K562 (cell line): ENCODE measurements around the gene TICAM1. TPM values are rescaled to one million over a fixed set of nuclear protein-coding genes. Genes with fewer than 3 reads are reported as not detected.

Source experiments
- ATF7 ChIP-seq: fragments of 450-650 bp; IDR thresholded peaks from 2 replicates; pipeline ENCODE4 v1.7.1; 2014; ENCODE audit warnings: mild to moderate bottlenecking, moderate library complexity
- CBX5 ChIP-seq: IDR thresholded peaks from 2 replicates; pipeline ENCODE4 v1.6.1; 2014; ENCODE audit warnings: low read depth, borderline replicate concordance
- CREB3 ChIP-seq: fragments of 450-650 bp; conservative IDR thresholded peaks from 2 replicates; pipeline ENCODE4 v1.6.1; 2016; ENCODE audit warnings: missing genetic modification characterization, low read depth, mild to moderate bottlenecking, missing compliant biosample characterization, moderate library complexity
- E4F1 ChIP-seq: fragments of 250-450 bp; sonication (Bioruptor Pico); IDR thresholded peaks from 2 replicates; pipeline ENCODE4 v1.5.0; 2021; ENCODE audit warnings: mild to moderate bottlenecking, borderline replicate concordance
- EWSR1 ChIP-seq: fragments of 450-650 bp; IDR thresholded peaks from 2 replicates; pipeline ENCODE4 v1.6.1; 2018; ENCODE audit warnings: borderline replicate concordance, mild to moderate bottlenecking, low read depth, moderate library complexity; ENCODE audit not compliant: partially characterized antibody
- HDAC1 ChIP-seq, 2 experiments: fragments of 450-650 bp; IDR thresholded peaks; 2 replicates each; pipeline ENCODE4 v1.6.1; 2016 to 2017; ENCODE audit warnings: inconsistent platforms in 1 of 2, mild to moderate bottlenecking in 1 of 2, moderate library complexity in 1 of 2
- MBD2 ChIP-seq: sonication (generic); IDR thresholded peaks from 2 replicates; pipeline ENCODE4 v1.6.1; 2016; ENCODE audit warnings: low read depth, borderline replicate concordance
- NBN ChIP-seq: fragments of 450-650 bp; IDR thresholded peaks from 2 replicates; pipeline ENCODE4 v1.6.1; 2016; ENCODE audit warnings: low read depth, mild to moderate bottlenecking
- NFE2L1 ChIP-seq: fragments of 450-650 bp; IDR thresholded peaks from 2 replicates; pipeline ENCODE4 v1.6.1; 2016; ENCODE audit warnings: missing genetic modification characterization, low read depth, mild to moderate bottlenecking, missing compliant biosample characterization, moderate library complexity, borderline replicate concordance
- NFXL1 ChIP-seq: fragments of 450-650 bp; formaldehyde crosslinking; IDR thresholded peaks from 2 replicates; pipeline ENCODE4 v1.4.0; 2021; ENCODE audit warnings: mild to moderate bottlenecking
- PATZ1 ChIP-seq: fragments of 250-450 bp; sonication (Bioruptor Pico); IDR thresholded peaks from 2 replicates; pipeline ENCODE4 v1.5.0; 2020; ENCODE audit warnings: mild to moderate bottlenecking, borderline replicate concordance
- RAD51 ChIP-seq: fragments of 450-650 bp; IDR thresholded peaks from 2 replicates; pipeline ENCODE4 v1.7.1; 2016; ENCODE audit warnings: low read depth, mild to moderate bottlenecking, borderline replicate concordance
- RBM34 ChIP-seq: fragments of 200-400 bp; formaldehyde crosslinking; IDR thresholded peaks from 2 replicates; pipeline ENCODE4 v1.6.1; 2018; ENCODE audit warnings: low read length, borderline replicate concordance; ENCODE audit not compliant: insufficient read depth
- SMAD1 ChIP-seq: fragments of 150-350 bp; IDR thresholded peaks from 2 replicates; pipeline ENCODE4 v1.6.1; 2014; ENCODE audit warnings: low read length, low read depth; ENCODE audit not compliant: partially characterized antibody
- SUPT5H ChIP-seq: fragments of 450-650 bp; IDR thresholded peaks from 2 replicates; pipeline ENCODE4 v1.6.1; 2016
- TGIF2 ChIP-seq: sonication (generic); formaldehyde crosslinking; IDR thresholded peaks from 2 replicates; pipeline ENCODE4 v1.8.1; 2022; ENCODE audit warnings: mild to moderate bottlenecking, missing genetic modification reagents, moderate library complexity
- THRAP3 ChIP-seq: fragments of 450-650 bp; IDR thresholded peaks from 2 replicates; pipeline ENCODE4 v1.6.1; 2016; ENCODE audit warnings: mild to moderate bottlenecking, inconsistent platforms, borderline replicate concordance
- VEZF1 ChIP-seq: fragments of 200-800 bp; sonication (Bioruptor generic); IDR thresholded peaks from 2 replicates; pipeline ENCODE4 v1.6.1; 2017; ENCODE audit warnings: missing genetic modification characterization, missing compliant biosample characterization
- XRCC5 ChIP-seq: fragments of 200-400 bp; formaldehyde crosslinking; IDR thresholded peaks from 2 replicates; pipeline ENCODE4 v1.6.1; 2017; ENCODE audit warnings: low read depth, mild to moderate bottlenecking, low read length
- ZNF263 ChIP-seq: sonication (generic); formaldehyde crosslinking; IDR thresholded peaks from 2 replicates; pipeline ENCODE4 v1.8.0; 2022; ENCODE audit warnings: mild to moderate bottlenecking, missing genetic modification reagents, borderline replicate concordance
- ZNF764 ChIP-seq: fragments of 250-450 bp; sonication (Bioruptor Pico); IDR thresholded peaks from 2 replicates; pipeline ENCODE4 v1.4.0; 2020; ENCODE audit warnings: low read depth, mild to moderate bottlenecking, moderate library complexity
- polyA plus RNA-seq, 8 experiments: library from polyadenylated mRNA; depleted of rRNA in 4 of 8; stranded (reverse) in 5 of 8; unstranded in 3 of 8; fragments of >200 nt; fragmentation: Nextera tagmentation in 2 of 8; fragmentation: Illumina TruSeq in 1 of 8; extraction: Ambion mirVana in 2 of 8; extraction: Trizol in 1 of 8; gene quantifications; 2 replicates each; pipeline versions ENCODE4 v1.2.1 to v1.2.3, GENCODE V29; 2011 to 2014; ENCODE audit warnings: inconsistent platforms in 1 of 8, missing spikeins in 1 of 8
- total RNA-seq, 7 experiments: library from RNA; depleted of rRNA in 6 of 7; stranded (reverse); fragments of >200 nt in 6 of 7; fragmentation: Illumina TruSeq in 2 of 7; extraction: Trizol in 2 of 7; gene quantifications; 2 replicates each; pipeline versions ENCODE4 v1.2.1 to v1.2.3, GENCODE V29; 2011 to 2021; ENCODE audit warnings: low replicate concordance in 1 of 7

Gene TICAM1
- total and polyA plus RNA-seq, 9 of the 15 experiments (the other 6 are each of a cell fraction or from before 2014, with no cell fraction given) = 0.07 to 11.6 (median 1.5) TPM

GRCh38 chr19:4811328-4812131 is 20.0 kb downstream of the TICAM1 start (continued):
- TF ChIP-seq ZNF263 (CRISPR knock-in tag) (peak; percentile 53; the same call in 1 of the 2 replicates), ATF7 (no peak), PATZ1 (CRISPR knock-in tag) (no peak), SMAD1 (no peak), ZNF764 (CRISPR knock-in tag) (no peak), SUPT5H (no peak), NFXL1 (CRISPR knock-in tag) (no peak), CBX5 (no peak), RAD51 (no peak), EWSR1 (no peak), TGIF2 (no peak), NFE2L1 (tag) (no peak), MBD2 (no peak), E4F1 (CRISPR knock-in tag) (no peak), XRCC5 (no peak), RBM34 (no peak), THRAP3 (no peak), CREB3 (no peak), VEZF1 (CRISPR knock-in tag) (0 out of 2 replicates have a peak, but pooled peaks have one; percentile 14), NBN (no peak), HDAC1 (IDR thresholded peaks at IDR 0.05) (peak in 1 of 2 experiments; percentile 79; a peak in 2 of 4 replicates)
